ENCODE results near the gene RAB1A. TPM values are rescaled to one million over a fixed set of nuclear protein-coding genes. Genes with fewer than 3 reads are reported as not detected.
A peak's percentile ranks its signal among the peaks of the same experiment; 100 is the strongest.

The RAB1A gene
- total RNA-seq, 1 experiment from 2014 or later: 207 TPM

- Histone ChIP-seq H3K9me3 (no peaks in the 10 kb centered on the region), H3K27me3 (replicated peaks; ENCODE audit: control insufficient read depth, insufficient read depth, low read length) (no peaks in the 10 kb centered on the region), H3K36me3 (ENCODE audit: control insufficient read depth, insufficient read depth, low read length) (no peaks in the 10 kb centered on the region), H3K4me1 (no peaks in the 10 kb centered on the region; the same call in 1 of the 2 replicates), H3K4me3 (ENCODE audit: low read depth, low read length) (no peak overlapping the region)
- ChIA-PET CTCF (interaction anchor here (0.8 kb wide), 1 partner anchor 85 kb away, joined by 6 read pairs; the partner anchor contains the start of gene ACTR2), POLR2A (interaction anchor here (0.5 kb wide), 1 partner anchor 12 kb away, joined by 3 read pairs; the partner anchor contains the start of gene RAB1A)
- Mint-ChIP-seq H3K27ac (ENCODE audit: unreplicated experiment) (no peak overlapping the region), H3K4me3 (ENCODE audit: unreplicated experiment) (no peak overlapping the region), H3K36me3 (ENCODE audit: insufficient read depth, unreplicated experiment) (no peaks in the 10 kb centered on the region), H3K27me3 (ENCODE audit: insufficient read depth, unreplicated experiment) (no peaks in the 10 kb centered on the region), H3K9me3 (ENCODE audit: unreplicated experiment) (no peaks in the 10 kb centered on the region), H3K4me1 (ENCODE audit: low read depth, unreplicated experiment) (peaks cover 2% of the 10 kb centered on the region)
- no peak for TF ChIP-seq CTCF (IDR thresholded peaks at IDR 0.05; ENCODE audit: insufficient read depth in 1 of 2, low read depth in 1 of 2, low read length in 1 of 2, severe bottlenecking in 1 of 2, unreplicated experiment in 1 of 2)
- no peak for DNase-seq
- no TSS peak for BruUV-seq (replicated peaks)
- intact Hi-C loops (cut with micrococcal nuclease; ENCODE audit: unreplicated experiment): no loop called here
Observed at GRCh38 chr2:65142515-65142914, 12.6 kb upstream of the RAB1A start.

GRCh38 chr2:65137197-65137775, 7.4 kb upstream of the RAB1A start:
- no peak overlapping the region for H3K4me3 Mint-ChIP-seq (ENCODE audit: unreplicated experiment)
- CTCF ChIA-PET: interaction anchor here (0.6 to 1.3 kb wide), 3 partner anchors 9 to 518 kb away, joined by 3 to 8 read pairs (median 4); no protein-coding TSS in a partner anchor
- H3K4me1 ChIP-seq: peaks cover 14% of the 10 kb centered on the region
- no peaks in the 10 kb centered on the region for H3K27me3 Mint-ChIP-seq (ENCODE audit: insufficient read depth, unreplicated experiment)
- H3K27me3 ChIP-seq (replicated peaks; ENCODE audit: control insufficient read depth, insufficient read depth, low read length): no peaks in the 10 kb centered on the region
- intact Hi-C loops (cut with micrococcal nuclease; ENCODE audit: unreplicated experiment): no loop called here
- no peaks in the 10 kb centered on the region for H3K36me3 ChIP-seq (ENCODE audit: control insufficient read depth, insufficient read depth, low read length)
- no peaks in the 10 kb centered on the region for H3K9me3 Mint-ChIP-seq (ENCODE audit: unreplicated experiment)
- peak overlapping the region; percentile 2 for H3K27ac Mint-ChIP-seq (ENCODE audit: unreplicated experiment)
- peak; percentile 61 to 75 for DNase-seq
- no TSS peak for BruUV-seq (replicated peaks)
- H3K36me3 Mint-ChIP-seq (ENCODE audit: insufficient read depth, unreplicated experiment): no peaks in the 10 kb centered on the region
- H3K4me1 Mint-ChIP-seq (ENCODE audit: low read depth, unreplicated experiment): peaks cover 16% of the 10 kb centered on the region
- TF ChIP-seq CTCF (IDR thresholded peaks at IDR 0.05; ENCODE audit: insufficient read depth in 1 of 2, low read depth in 1 of 2, low read length in 1 of 2, severe bottlenecking in 1 of 2, unreplicated experiment in 1 of 2): no peak
- no peaks in the 10 kb centered on the region for H3K9me3 ChIP-seq
- POLR2A ChIA-PET: interaction anchor here (0.6 to 1.0 kb wide), 4 partner anchors 10 to 90 kb away, joined by 3 to 6 read pairs (median 4); partner anchors contain the start of gene ACTR2
- H3K4me3 ChIP-seq (ENCODE audit: low read depth, low read length): no peak overlapping the region

- no peaks in the 10 kb centered on the region for H3K36me3 ChIP-seq (ENCODE audit: control insufficient read depth, insufficient read depth, low read length)
- H3K4me3 Mint-ChIP-seq (ENCODE audit: unreplicated experiment): no peak overlapping the region
- peaks cover 16% of the 10 kb centered on the region for H3K4me1 Mint-ChIP-seq (ENCODE audit: low read depth, unreplicated experiment)
- DNase-seq: no peak
- no peak for TF ChIP-seq CTCF (IDR thresholded peaks at IDR 0.05; ENCODE audit: insufficient read depth in 1 of 2, low read depth in 1 of 2, low read length in 1 of 2, severe bottlenecking in 1 of 2, unreplicated experiment in 1 of 2)
- H3K36me3 Mint-ChIP-seq (ENCODE audit: insufficient read depth, unreplicated experiment): no peaks in the 10 kb centered on the region
- POLR2A ChIA-PET: no interaction called here
- peak overlapping the region; percentile 1 for H3K27ac Mint-ChIP-seq (ENCODE audit: unreplicated experiment)
- H3K27me3 Mint-ChIP-seq (ENCODE audit: insufficient read depth, unreplicated experiment): no peaks in the 10 kb centered on the region
- no peak overlapping the region for H3K4me3 ChIP-seq (ENCODE audit: low read depth, low read length)
- no peaks in the 10 kb centered on the region for H3K9me3 ChIP-seq
- BruUV-seq (replicated peaks): no TSS peak
- CTCF ChIA-PET: no interaction called here
- H3K27me3 ChIP-seq (replicated peaks; ENCODE audit: control insufficient read depth, insufficient read depth, low read length): no peaks in the 10 kb centered on the region
- intact Hi-C loops (cut with micrococcal nuclease; ENCODE audit: unreplicated experiment): no loop called here
- H3K9me3 Mint-ChIP-seq (ENCODE audit: unreplicated experiment): no peaks in the 10 kb centered on the region
- H3K4me1 ChIP-seq: peaks cover 24% of the 10 kb centered on the region
Observed at GRCh38 chr2:65136253-65136652, 6.3 kb upstream of the RAB1A start.

Data from Caco-2 (cell line).